ENCODE measurements around the gene PTCHD1.

Gene PTCHD1

DNA sequence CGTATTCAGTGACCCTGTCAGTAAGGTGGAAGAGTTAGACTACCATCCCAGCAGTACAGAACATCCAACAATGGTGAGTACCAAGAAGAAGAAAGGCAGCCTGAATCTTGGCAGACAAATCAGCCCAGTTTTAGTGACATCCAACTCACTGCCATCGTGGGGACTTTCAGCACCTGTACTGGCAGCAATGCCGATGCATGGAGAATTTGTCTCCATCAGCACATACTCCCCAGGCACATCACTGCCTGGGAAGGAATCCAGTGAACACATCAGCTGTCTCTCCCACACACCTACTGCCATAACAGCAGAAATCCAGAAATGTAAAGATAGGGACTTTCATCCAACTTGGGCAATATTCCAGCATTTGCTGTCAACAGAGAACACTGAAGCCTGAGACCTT lies 29.8 kb downstream of the PTCHD1 start:
- no peak for DNase-seq

DNA sequence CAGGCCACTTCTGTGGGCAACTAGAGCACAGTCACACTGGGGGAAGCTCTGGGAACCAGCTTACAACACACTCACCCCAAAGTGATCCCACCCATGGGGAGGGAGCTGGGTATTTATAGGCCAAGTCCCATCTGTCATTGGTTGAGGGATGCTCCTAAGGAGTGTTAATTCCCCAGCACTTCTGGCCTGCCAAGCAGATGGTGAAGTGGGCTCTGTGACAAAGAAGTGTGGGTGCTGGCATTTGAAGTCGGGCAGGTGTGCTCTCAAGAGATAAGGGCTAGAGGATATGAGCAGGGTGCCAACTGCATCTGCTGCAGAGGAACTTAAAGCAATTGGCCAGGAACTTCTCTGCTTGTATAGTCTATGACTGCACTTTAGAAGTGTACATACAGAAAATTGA lies 30.9 kb downstream of the PTCHD1 start:
- no peak for DNase-seq

DNA sequence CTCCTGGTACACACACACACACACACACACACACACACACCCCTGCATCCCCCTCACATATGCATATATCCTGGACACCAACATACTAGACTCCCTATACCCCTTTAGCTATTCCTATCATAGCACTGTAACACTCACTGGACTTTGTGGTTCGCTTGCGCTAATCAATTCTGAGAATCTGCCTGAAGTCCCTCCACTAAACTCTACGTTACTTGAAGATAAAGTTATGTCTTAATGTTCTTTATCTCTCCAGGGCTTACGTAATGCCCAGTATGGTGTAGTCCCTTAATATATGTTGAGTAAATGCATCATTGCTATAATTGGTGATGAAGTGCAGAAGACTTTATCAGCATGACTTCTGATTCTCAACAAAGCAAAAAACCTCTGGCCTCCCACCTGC lies 32.3 kb downstream of the PTCHD1 start:
- DNase-seq = no peak

DNA sequence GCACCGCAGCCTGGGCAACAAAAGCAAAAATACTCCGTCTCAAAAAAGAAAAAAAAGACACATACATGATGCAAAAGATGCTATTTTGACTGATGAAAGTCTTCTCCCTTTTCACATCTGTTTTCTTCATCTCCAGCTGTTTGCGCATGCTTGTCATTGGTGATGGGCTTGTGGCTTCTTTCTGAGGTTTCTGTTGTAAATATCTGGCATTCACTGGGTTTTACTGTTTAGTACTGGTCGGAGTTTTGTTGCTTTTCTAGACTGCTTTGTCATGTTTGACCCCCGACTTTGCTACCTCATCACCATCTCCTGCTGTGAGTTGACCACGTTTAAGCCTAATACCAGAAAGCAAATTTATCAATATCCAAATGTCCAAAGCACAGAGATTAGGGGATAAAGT lies 34.4 kb downstream of the PTCHD1 start:
- no peak for DNase-seq

DNA sequence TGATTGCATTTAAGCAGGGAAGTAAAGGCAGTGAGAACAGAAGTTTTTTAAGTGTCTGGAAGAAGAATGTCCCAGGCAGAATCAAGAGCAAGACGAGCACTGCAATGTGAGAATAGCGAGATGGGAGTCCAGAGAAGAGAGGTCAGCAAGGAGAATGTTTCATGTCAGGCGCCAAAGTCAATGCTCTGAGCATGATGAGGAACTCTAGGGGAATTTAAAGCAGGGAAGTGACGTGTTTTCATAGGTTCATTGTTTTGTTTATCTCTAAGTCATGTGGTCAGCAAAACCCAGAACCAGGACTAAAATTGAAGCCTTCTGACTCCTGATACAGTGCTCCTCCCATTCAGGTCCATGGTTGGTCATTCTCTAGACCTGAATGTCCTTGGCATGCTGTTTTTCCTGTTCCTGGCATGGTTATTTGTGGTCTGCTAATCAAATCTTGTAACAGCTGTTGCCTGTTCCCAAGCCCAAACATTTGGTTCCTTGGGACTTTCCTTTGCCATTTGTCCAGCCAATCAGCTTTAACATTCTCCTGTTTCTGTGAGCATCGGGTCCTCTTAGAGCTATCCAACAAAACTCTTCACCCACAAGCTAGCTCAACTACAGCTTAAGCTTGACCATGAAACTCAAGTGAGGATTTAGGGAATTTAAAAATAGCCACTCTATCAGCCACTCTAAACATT lies 37.7 kb downstream of the PTCHD1 start:
- DNase-seq = no peak

DNA sequence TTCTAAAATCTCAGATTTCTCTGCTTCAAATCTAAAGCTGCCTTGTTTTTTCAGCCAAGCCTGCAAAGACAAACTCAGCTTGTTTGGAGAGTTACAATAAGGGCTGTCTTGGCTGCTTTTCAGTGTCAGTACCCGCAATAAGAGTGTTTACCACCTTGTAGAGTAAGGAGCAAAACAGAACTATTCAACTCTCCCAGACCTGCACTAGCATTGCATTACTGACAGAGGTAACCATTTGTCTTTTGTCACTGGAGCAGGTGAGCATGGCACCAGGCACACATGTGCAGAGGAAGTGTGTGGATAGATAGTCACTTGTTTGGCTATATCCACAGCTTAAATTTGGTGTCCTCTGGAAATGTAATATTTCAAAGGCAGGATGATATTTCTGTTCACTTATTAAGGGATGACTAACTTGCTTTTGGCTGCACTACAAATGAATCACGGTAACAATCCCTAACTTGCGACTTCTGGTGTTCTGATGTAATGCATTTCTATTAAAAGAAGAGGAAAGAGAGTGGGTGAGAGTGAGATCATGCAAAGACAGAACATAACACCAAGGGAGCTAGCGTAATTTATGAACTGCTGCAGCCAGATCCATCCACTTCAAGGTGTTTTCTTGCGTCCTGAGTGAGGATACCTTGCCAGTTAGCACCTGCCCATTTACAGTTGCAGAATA lies 38.6 kb downstream of the PTCHD1 start:
- DNase-seq = no peak

DNA sequence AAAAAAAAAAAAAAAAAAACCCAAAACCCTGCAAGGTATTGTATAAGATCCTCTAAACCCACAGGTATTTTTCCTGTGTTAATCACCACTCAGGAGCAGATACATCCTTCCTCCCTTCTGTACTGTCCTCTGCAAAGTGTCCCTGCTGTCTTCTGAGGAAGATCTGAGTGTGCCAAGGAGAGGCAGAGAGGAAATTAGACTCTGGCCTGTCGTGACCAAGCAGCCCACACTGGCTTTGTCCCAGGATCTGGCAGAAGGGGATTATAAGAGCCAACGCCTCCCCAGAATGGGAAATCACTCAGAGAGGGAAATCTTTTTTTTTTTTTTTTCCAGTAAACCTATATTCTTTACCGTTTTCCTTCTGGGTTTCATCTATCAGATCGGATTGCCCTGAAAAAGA lies 39.6 kb downstream of the PTCHD1 start:
- DNase-seq = no peak

DNA sequence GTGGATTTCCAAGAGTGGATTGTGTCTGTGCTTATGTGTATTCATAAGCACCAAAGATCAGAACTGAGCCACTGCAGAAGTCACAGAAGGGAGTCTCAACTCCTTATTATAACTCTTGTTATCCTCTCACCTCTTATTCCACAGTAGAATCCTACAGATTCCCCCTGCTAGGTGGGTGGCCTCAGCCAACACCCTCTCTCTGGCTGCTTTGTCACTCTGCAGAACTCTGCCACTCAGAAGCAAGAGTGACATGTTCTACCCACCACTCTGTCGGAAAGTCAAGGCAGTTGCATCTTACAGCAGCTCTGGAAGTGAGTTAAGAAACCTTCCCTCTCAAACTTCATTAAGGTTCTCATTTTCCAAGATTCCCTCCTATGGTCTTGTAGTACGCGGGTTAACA lies 41.9 kb downstream of the PTCHD1 start:
- DNase-seq = no peak

DNA sequence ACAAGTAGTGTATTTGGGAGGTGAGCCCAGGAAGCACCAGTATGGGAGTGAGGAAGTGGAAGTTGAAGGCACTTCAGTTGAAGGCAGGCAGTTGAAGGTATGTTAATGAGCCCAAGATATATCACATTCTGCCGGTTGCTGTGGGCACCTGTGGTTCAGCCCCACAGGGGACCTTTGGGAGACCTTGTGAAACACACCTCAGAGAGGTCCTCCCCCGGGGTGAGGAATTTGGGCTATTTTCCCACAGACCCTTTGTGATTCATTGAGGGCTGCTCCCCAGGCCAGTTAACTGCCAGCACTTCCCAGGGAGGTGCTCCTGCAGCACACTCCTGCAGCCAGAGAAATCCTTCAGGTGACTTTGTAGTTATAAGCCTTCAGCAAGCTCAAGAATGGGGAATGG lies 45.9 kb downstream of the PTCHD1 start:
- no peak for DNase-seq

DNA sequence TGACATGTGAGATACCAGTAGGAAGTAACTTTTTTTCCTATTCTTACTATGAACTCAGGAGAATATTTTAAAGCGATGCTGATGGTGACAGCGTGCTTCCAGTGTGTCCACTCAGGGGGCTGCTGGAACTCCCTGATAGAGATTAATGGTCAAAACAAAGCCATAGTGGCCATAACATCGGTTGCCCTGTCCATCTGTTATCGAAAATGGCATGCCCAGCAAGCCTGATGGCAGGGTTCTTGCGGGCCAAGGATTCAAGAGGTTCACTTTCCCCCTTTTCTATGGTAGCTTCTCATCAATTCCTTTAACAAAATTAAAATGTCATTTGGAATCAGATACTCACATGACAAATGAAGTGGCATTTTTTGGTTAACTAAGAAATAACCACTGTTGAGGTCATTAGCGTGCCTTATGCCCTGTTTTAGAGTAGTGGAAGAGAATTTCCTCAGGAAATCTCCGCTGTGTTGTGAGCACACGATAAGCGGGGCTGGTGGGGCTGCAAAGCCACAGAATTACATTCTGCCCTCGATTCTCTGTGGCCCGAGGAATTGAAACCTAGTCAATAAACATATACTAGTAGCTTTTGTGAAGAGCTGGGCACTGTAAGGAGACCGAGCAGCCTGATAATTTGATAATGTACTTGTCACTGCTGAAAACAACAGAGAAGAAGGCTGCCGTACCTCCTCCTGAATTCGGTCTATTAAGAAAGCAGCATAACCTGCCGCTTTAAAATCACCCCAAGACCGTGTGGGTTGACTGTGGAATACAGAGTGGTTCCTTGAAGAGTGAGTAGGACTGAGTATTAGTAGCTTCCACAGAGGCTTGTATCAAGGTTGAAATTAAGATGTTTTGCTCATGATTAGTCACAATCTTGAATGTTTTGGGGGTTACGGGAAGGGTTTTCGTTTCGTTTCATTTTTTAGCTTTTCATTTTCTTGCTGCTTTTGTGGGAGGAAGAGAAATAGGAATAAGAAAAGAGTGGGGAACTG lies 46.7 kb downstream of the PTCHD1 start:
- no peak for DNase-seq

DNA sequence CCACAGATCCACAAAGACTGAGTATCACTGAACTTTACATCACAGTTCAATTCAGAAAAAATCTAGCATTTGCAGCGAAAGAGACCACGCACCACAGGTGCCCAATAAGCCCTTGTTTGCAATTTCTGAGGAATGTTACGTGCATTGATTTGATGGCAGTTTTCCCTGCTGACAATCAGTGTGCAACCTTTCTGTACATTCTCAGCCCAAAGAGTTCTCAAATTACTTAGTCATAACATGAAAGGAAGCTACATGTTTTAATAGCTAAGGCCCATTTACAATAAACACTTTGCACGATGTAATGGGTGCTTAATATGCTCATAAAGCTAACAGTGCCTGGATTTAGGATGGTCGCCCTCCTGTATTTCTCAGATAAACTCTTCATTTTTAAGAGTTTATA lies 47.9 kb downstream of the PTCHD1 start:
- no peak for DNase-seq

DNA sequence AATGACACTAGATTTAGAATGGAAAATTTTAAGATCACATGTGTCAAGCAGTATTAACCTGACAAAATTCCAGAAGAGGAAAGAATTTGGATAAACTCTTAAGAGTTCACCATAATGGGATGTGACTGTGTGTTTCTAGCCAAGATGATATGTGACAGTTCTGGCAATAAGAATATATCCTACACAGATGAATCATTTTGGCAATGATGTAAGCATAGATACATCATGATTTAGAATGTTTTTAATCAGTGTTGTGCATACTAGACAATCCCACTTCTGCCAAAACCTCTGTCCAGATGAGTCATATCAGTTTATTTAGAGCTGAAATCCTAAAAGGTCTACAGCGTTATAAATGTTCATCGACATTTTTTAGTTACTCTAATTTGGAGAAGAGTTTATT lies 48.8 kb downstream of the PTCHD1 start:
- no peak for DNase-seq

DNA sequence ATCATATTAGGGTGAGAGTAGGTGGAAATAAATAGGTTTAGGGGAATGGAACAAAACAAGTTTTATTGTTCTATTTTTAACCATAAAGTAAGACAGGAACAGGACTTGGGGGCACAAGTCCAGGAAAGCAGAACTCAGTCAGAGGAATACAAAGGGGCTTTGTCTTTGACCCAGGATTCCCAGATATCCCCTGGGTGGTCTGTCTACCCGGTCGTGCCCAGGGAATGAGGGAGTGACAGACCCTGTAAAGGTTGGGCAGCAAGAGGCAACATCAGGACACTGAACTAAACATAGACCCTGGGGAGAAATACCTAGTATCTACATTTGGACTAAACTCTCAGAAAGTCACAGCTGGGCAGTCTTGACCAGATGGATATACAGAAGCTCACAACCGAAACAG lies 50.6 kb downstream of the PTCHD1 start:
- no peak for DNase-seq

DNA sequence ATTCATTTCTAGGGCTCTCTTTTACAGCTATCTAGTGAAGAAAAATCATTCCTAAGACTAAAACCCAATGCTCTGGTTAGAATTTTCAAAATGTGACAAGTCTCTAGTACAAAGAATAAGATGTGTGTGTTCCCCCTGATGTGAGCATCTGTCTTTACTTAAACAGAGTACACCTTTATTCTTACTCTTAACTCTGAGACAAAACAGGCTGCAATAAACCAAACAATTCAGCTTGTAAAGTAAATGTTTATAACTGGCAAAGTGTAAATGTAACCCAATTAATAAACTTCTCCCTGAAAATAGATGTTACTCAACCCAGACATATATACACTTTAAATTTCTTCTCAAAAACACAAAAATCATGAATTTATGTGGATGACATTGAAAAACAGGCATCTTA lies 51.6 kb downstream of the PTCHD1 start:
- DNase-seq = no peak

DNA sequence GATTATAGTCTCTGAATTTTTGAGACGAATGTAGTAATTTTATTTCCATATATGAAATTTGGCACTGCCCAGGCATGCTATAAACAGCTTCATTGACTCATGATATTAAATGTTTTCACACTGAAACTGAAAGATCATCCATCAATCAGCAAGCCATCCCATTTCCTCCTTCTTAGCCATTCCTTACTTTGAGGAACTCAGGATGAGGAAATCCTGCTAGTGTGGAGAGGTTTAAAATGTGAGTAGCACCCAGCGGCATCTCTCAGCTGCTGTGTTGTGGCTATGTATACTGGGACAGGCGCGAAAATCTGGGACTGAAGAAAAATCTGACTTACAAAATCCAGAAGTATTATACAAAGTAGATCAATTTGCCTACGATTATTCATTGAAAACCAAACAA lies 52.1 kb downstream of the PTCHD1 start:
- no peak for DNase-seq

DNA sequence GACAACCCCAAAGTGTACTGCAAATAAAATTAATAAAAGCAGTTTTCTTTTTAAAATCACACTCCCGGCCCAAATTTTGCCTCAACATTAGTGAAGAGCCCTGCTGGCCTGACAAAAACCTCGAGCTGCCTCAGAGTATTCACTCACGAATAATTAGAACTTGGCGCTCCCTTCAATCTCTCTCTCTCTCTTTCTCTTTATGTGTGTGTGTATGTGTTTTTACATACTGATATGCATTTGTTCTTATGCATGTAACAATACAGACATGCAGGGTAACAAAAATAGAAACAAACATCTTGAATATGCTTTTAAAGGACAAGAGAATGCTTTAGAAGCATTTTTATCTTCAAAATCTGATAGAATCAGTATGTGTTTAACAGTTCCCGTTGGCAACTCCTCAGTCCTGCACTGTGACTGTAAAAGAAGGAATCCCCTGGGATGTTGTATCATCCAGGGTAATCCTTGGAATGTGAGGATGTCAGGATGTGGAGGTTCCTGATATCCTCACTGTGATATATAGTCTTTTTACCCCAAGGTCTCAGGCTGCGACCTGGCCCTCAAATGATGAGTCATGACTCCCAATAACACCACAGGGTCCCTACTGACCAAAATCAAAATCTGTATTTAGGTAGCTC lies 53.0 kb downstream of the PTCHD1 start:
- no peak for DNase-seq

DNA sequence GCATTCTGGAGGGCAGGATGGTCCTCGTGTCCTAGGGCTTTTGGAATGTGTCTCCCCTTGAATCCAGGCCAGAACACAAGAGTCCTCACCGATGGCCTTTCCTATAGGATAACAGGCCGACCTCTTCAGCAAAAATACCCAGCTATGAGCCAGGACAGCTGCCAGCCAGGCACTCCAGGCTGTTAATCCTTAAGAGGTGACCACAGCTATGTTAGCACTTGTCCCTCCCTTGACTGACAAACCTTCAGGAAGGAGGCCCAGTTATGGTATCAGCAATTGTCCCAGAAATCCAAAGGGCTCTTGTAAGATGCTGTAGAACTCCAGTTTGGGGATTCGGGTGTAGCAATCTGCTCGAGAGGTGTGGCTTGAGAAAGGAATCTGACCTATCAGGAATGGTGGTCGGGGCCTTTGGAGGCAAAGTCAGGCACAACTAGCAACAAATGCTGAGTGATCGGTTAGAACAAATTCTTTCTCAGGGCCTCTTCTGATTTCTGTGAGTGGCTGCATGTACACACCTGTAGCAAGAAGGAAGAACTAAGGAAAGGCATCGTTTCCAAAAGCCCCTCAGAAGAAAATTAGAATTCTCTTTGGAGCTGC lies 54.6 kb downstream of the PTCHD1 start:
- no peak for DNase-seq

DNA sequence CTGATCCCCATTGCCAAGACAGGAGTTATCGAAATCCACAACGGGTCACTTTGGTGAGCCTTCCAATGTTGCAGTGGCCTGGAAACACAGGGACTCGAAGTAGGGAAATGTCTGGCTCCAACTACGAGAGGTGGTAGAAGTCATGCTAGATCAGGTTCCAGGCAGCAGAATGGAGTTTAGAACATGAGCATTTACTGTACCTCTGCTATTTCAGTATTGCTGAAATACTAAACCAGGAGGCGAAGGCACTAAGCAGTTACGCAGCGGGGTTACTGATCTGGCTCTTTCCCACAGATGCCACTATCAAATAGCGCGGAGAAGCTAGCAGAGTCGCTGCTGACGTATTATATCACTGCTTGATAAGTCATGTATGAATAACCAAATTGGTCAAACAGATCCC lies 56.3 kb downstream of the PTCHD1 start:
- no peak for DNase-seq

DNA sequence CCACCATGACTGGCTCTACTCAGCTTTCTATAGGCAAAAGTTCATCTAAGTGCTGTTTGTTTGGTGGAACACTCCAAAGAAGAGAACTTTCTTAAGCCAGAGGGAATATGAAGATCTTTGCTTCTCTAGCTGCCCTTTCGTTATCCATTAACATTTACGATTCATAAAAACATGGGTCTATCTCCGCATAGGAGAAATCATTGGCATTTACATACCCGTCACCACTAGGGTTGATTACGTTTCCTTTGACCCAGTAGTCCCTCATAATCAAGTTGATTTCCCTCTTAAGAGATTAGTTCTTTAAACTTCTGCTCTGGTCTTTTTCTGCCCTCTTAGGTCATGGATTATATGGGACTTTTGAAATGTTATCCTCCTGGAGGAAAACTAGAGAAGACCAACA lies 57.5 kb downstream of the PTCHD1 start:
- DNase-seq = no peak

DNA sequence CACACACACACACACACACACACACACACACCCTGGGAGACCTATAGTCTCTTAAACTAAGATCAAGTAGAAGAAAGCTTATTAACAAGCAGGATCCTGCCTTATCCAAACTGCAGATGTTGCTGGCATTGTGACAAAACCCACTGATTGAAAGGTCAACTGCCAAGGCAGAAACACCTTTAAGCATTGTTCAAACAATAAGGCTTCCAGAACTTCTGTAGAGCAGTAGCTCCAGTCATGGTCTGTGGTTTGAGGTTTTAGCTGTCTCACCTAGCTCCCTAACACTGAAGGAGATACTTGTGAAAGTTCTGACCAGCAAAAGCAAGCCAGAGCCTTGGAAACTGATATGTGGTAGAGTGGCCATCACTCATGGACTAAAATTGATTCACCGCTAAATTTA lies 59.8 kb downstream of the PTCHD1 start:
- DNase-seq = no peak

DNA sequence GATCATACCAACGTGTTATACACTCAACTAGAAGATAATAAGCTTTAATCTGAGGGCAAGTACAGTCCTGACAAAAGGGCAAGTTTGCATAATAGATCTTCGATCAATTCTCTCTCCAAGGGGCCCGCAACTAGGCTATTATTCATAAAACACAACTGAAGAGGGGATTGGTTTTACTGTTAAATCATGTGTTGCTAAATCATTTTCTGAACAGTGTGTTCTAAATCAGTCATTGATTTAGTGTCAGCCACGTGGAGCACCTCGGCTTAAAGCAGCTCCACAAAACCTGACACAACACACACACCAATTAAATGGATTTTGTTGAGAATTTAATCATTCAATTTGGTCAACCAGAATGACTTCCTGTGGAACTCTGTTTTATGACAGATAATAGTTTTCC lies 61.6 kb downstream of the PTCHD1 start:
- DNase-seq = no peak

DNA sequence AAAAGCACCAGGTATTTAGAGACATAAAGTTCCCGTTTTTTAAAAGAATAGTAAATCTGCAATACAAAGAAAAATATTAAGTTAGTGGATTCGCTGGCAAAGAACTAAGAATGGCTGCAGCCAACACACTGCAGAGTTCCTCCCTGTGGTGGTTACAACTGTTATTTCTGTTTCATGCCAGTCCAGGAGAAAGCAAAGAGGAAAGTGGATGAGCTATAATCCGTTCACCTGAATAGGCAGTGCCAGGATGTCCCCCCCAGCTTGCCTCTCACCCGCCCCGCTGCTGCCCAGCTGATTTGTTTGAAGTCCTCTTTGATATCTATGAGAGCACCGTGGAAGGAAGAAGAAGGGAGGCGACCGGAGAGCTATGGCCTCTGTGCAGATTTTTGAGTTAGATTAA lies 63.9 kb downstream of the PTCHD1 start:
- no peak for DNase-seq

DNA sequence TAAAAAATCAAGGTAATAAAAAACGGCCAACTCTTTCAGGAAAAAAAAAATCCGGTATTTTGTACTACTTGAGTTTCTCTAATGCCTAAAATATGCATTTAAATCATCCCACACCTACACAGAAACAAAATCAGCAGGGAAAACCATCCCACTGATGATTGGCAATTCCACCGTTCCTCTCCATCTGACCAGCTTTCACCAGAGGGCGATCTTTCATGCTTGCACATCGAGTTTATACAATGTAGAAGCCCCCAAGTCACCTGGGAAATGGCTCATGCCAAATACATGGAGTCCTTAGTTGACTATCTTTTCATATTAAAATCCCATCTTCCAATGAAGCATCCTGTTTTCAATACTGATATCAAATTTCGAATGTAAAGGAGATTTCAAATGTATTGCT lies 69.2 kb downstream of the PTCHD1 start:
- no peak for DNase-seq
